ENCODE results near the gene MESP1.

Gene MESP1

DNA sequence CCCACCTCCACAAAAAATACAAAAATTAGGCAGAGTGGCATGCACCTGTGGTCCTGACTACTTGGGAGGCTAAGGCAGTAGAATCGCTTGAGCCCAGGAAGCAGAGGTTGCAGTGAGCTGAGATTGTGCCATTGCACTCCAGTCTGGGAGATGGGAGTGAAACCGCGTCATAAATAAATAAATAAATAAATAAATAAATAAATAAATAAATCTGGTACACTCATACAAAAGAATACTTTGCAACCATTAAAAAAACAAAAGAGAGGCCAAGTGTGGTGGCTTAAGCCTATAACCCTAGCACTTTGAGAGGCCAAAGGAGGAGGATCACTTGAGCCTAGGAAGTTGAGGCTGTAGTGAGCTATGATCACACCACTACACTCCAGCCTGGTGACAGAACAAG is 28.0 kb downstream of the MESP1 start:
- no peak for DNase-seq (ENCODE audit: low spot score)

DNA sequence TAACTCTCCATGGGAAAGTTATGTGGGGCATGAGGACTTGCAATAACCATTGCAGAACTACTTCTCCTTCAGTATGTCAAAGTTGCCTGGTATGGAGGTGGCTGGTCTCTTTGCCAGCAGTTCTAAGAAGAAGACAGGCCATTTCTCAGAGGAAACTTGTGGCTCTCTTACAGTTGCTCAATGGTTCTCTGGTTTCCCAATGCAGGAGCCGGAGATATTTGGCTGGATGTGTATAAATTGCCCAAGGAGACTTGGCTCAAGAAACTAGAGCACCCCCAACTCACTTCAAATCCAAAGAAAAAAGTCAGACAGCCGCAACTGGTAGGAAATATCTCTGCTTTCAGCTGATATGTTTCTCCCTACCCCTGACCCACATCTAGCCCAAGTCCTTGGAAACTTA is 36.3 kb downstream of the MESP1 start:
- no peak for DNase-seq (ENCODE audit: low spot score)

DNA sequence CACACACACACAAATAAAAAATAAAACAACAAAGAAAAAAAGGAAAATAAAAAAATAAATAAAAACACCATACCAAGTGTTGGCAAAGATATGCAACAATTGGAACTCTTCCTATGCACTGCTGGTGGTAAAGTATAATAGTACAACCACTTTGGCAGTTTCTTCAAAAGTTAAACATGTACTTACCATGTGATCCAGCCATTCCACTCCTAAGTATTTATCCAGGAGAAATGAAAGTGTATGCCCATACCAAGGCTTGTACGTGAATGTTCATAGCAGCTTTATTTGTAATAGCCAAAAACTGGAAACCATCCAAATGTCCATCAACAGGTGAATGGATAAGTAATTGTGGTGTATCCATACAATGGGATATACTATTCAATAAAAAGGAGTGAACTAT is 43.5 kb downstream of the MESP1 start:
- DNase-seq (ENCODE audit: low spot score): no peak

DNA sequence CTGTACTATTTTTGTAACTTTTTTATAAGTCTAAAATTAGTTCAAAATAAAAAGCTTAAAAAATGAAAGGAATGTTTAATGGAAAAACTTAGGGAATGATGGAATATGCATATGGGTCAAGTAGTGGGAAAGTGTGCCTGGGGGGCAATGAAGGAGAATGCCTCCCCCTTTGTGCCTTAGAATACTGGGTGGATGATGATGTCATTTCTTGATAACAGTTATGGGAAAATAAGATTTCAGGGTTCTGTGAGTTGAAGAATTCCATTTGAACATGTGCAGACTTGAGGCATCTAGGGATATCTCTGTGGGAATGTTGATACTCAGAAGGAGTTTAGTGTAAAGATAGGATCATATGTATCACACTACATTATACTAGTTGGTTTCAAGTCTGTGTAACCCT is 46.6 kb downstream of the MESP1 start:
- DNase-seq (ENCODE audit: low spot score): no peak
